ENCODE measurements around the gene CC2D2A.
"Not testable (repeated sequence)": the region's sequence is repeated elsewhere in the genome, so short reads cannot be mapped to it uniquely, and the experiment has no call there.

CC2D2A gene

GRCh38 chr4:15470128-15470475, 420 bp downstream of the CC2D2A start:
- DNase-seq, result no peak

GRCh38 chr4:15476396-15476795, 6.7 kb downstream of the CC2D2A start:
- no peak for DNase-seq

- no peak for DNase-seq
These were observed 9.0 kb downstream of the CC2D2A start for GRCh38 chr4:15478724-15479088.

- no peak for DNase-seq
These were observed 9.6 kb downstream of the CC2D2A start for GRCh38 chr4:15479089-15479912.

GRCh38 chr4:15479913-15480185, 10.2 kb downstream of the CC2D2A start:
- DNase-seq, result no peak

GRCh38 chr4:15481961-15482745, 12.5 kb downstream of the CC2D2A start:
- no peak for DNase-seq

- DNase-seq, result no peak
These were observed 13.2 kb downstream of the CC2D2A start for GRCh38 chr4:15482842-15483241.

GRCh38 chr4:15488136-15488535, 18.5 kb downstream of the CC2D2A start:
- no peak for DNase-seq

- DNase-seq, result no peak
These were observed 19.2 kb downstream of the CC2D2A start for GRCh38 chr4:15488658-15489470.

- DNase-seq, result no peak
These were observed 19.9 kb downstream of the CC2D2A start for GRCh38 chr4:15489551-15489950.

GRCh38 chr4:15493411-15493810, 23.7 kb downstream of the CC2D2A start:
- no peak for DNase-seq

- DNase-seq, result no peak
These were observed 25.9 kb downstream of the CC2D2A start for GRCh38 chr4:15495621-15496020.

- no peak for DNase-seq
These were observed 28.7 kb downstream of the CC2D2A start for GRCh38 chr4:15498356-15498755.

GRCh38 chr4:15500701-15501100, 31.0 kb downstream of the CC2D2A start:
- DNase-seq, result no peak

- no peak for DNase-seq
These were observed 32.3 kb downstream of the CC2D2A start for GRCh38 chr4:15501941-15502340.

GRCh38 chr4:15502384-15502783, 32.7 kb downstream of the CC2D2A start:
- no peak for DNase-seq

GRCh38 chr4:15504041-15504440, 34.4 kb downstream of the CC2D2A start:
- DNase-seq, result no peak

- no peak for DNase-seq
These were observed 36.8 kb downstream of the CC2D2A start for GRCh38 chr4:15506464-15506863.

- no peak for DNase-seq
These were observed 38.0 kb downstream of the CC2D2A start for GRCh38 chr4:15507679-15508078.

- no peak for DNase-seq
These were observed 41.3 kb downstream of the CC2D2A start for GRCh38 chr4:15510961-15511360.

GRCh38 chr4:15513545-15513944, 43.9 kb downstream of the CC2D2A start:
- no peak for DNase-seq

GRCh38 chr4:15515106-15515505, 45.4 kb downstream of the CC2D2A start:
- no peak for DNase-seq

- no peak for DNase-seq
These were observed 46.8 kb downstream of the CC2D2A start for GRCh38 chr4:15516494-15516893.

GRCh38 chr4:15517681-15518080, 48.0 kb downstream of the CC2D2A start:
- not testable (repeated sequence) for DNase-seq

All from stimulated activated CD4-positive, alpha-beta T cell treated with anti-CD3 and anti-CD28 coated beads, Interleukin-2, amount 100 ng/mL, for 24 hours (primary cell).